H9 (cell line): ENCODE measurements around the gene PNKD. TPM values are rescaled to one million over a fixed set of nuclear protein-coding genes. Genes with fewer than 3 reads are reported as not detected.

Experiments
- DNase-seq: peaks from one replicate; pipeline ENCODE4 v3.0.0-alpha.2; 2017
- H2AFZ ChIP-seq: one replicate; pipeline ENCODE4 v1.6.1; 2013; ENCODE audit warnings: mild to moderate bottlenecking, low read length, control low read depth, moderate library complexity
- H2AK5ac ChIP-seq: 2 replicates; pipeline ENCODE4 v1.6.1; 2013; ENCODE audit warnings: low read length, control low read depth, mixed read lengths; ENCODE audit not compliant: insufficient read length
- H2BK120ac ChIP-seq: one replicate; pipeline ENCODE4 v1.6.1; 2013; ENCODE audit warnings: low read depth, mild to moderate bottlenecking, low read length, control low read depth, inconsistent platforms; ENCODE audit not compliant: poor library complexity, severe bottlenecking
- H2BK12ac ChIP-seq: 2 replicates; pipeline ENCODE4 v1.6.1; 2013; ENCODE audit warnings: low read length, control low read depth, mixed read lengths, low read depth; ENCODE audit not compliant: insufficient read length
- H2BK15ac ChIP-seq: 2 replicates; pipeline ENCODE4 v1.6.1; 2013; ENCODE audit warnings: low read depth, low read length, control low read depth
- H2BK20ac ChIP-seq: one replicate; pipeline ENCODE4 v1.6.1; 2013; ENCODE audit warnings: low read depth, mild to moderate bottlenecking, low read length, control low read depth, inconsistent platforms; ENCODE audit not compliant: poor library complexity, severe bottlenecking
- H2BK5ac ChIP-seq: 2 replicates; pipeline ENCODE4 v1.6.1; 2013; ENCODE audit warnings: low read length, control low read depth, mixed read lengths; ENCODE audit not compliant: insufficient read length
- H3K14ac ChIP-seq: 2 replicates; pipeline ENCODE4 v1.6.1; 2013; ENCODE audit warnings: low read length, control low read depth; ENCODE audit not compliant: insufficient read depth
- H3K18ac ChIP-seq: 2 replicates; pipeline ENCODE4 v1.6.1; 2013; ENCODE audit warnings: low read depth, mild to moderate bottlenecking, mixed read lengths, low read length, control low read depth; ENCODE audit not compliant: insufficient read length
- H3K23ac ChIP-seq: 2 replicates; pipeline ENCODE4 v1.6.1; 2013; ENCODE audit warnings: low read length, control low read depth, mixed read lengths, low read depth; ENCODE audit not compliant: insufficient read length
- H3K23me2 ChIP-seq: 2 replicates; pipeline ENCODE4 v1.6.1; 2013; ENCODE audit warnings: low read depth, mild to moderate bottlenecking, mixed read lengths, low read length, control low read depth; ENCODE audit not compliant: insufficient read length, poor library complexity, severe bottlenecking
- H3K27ac ChIP-seq: 2 replicates; pipeline ENCODE4 v1.5.1; 2013; ENCODE audit warnings: low read length, control low read depth, mixed read lengths, low read depth; ENCODE audit not compliant: insufficient read length
- H3K27me3 ChIP-seq: 2 replicates; pipeline ENCODE4 v1.6.1; 2013; ENCODE audit warnings: low read length, control low read depth, inconsistent platforms; ENCODE audit not compliant: insufficient read depth
- H3K4ac ChIP-seq: 2 replicates; pipeline ENCODE4 v1.6.1; 2013; ENCODE audit warnings: low read depth, mild to moderate bottlenecking, control low read depth, inconsistent platforms, low read length, moderate library complexity
- H3K4me1 ChIP-seq: 2 replicates; pipeline ENCODE4 v1.6.1; 2013; ENCODE audit warnings: low read length, control low read depth, inconsistent platforms; ENCODE audit not compliant: insufficient read depth
- H3K4me2 ChIP-seq: 2 replicates; pipeline ENCODE4 v1.6.1; 2013; ENCODE audit warnings: low read length, control low read depth, mixed read lengths; ENCODE audit not compliant: insufficient read length, insufficient read depth
- H3K56ac ChIP-seq: 2 replicates; pipeline ENCODE4 v1.6.1; 2013; ENCODE audit warnings: low read depth, mild to moderate bottlenecking, mixed read lengths, low read length, control low read depth; ENCODE audit not compliant: insufficient read length
- H3K79me1 ChIP-seq: 2 replicates; pipeline ENCODE4 v1.6.1; 2013; ENCODE audit warnings: low read depth, mild to moderate bottlenecking, moderate library complexity, low read length, control low read depth, inconsistent platforms; ENCODE audit not compliant: insufficient read depth, poor library complexity, severe bottlenecking
- H3K79me2 ChIP-seq: 2 replicates; pipeline ENCODE4 v1.6.1; 2013; ENCODE audit warnings: low read length, control low read depth, inconsistent platforms; ENCODE audit not compliant: insufficient read depth
- H3K9ac ChIP-seq: 2 replicates; pipeline ENCODE4 v1.6.1; 2013; ENCODE audit warnings: low read length, control low read depth, mixed read lengths; ENCODE audit not compliant: insufficient read length; ENCODE audit errors: extremely low read depth
- H3K9me3 ChIP-seq: one replicate; pipeline ENCODE4 v1.6.1; 2013; ENCODE audit warnings: low read depth, low read length, inconsistent platforms; ENCODE audit not compliant: control insufficient read depth
- H3T11ph ChIP-seq: one replicate; pipeline ENCODE4 v1.6.1; 2013; ENCODE audit warnings: mild to moderate bottlenecking, low read length, control low read depth, inconsistent platforms
- H4K20me1 ChIP-seq: one replicate; pipeline ENCODE4 v1.6.1; 2013; ENCODE audit not compliant: control insufficient read depth, insufficient read length, insufficient read depth
- H4K5ac ChIP-seq: 2 replicates; pipeline ENCODE4 v1.6.1; 2013; ENCODE audit warnings: low read depth, mild to moderate bottlenecking, mixed read lengths, low read length, control low read depth; ENCODE audit not compliant: insufficient read length
- H4K8ac ChIP-seq: replicated peaks from 2 replicates; pipeline ENCODE4 v1.6.1; 2013; ENCODE audit warnings: low read length, control low read depth, mixed read lengths, low read depth; ENCODE audit not compliant: insufficient read length
- H4K91ac ChIP-seq: 2 replicates; pipeline ENCODE4 v1.6.1; 2013; ENCODE audit warnings: low read depth, mild to moderate bottlenecking, moderate library complexity, mixed read lengths, low read length, control low read depth; ENCODE audit not compliant: insufficient read length
- H3K27ac Mint-ChIP-seq, 3 experiments: 2 replicates in 2 of 3; 3 replicates in 1 of 3; pipeline ENCODE4 v1.8.0; 2020 to 2021; ENCODE audit warnings: mixed read lengths in 3 of 3, mild to moderate bottlenecking in 1 of 3, moderate library complexity in 1 of 3
- H3K27me3 Mint-ChIP-seq: 2 replicates; pipeline ENCODE4 v1.8.0; 2021; ENCODE audit warnings: low read depth, mild to moderate bottlenecking, moderate library complexity, mixed read lengths
- H3K36me3 Mint-ChIP-seq, 3 experiments: 2 replicates in 2 of 3; 3 replicates in 1 of 3; pipeline ENCODE4 v1.8.0; 2020 to 2021; ENCODE audit warnings: low read depth in 3 of 3, mixed read lengths in 3 of 3; ENCODE audit not compliant: insufficient read depth in 1 of 3
- H3K4me1 Mint-ChIP-seq, 2 experiments: 2 replicates each; pipeline ENCODE4 v1.8.0; 2020; ENCODE audit warnings: mixed read lengths in 2 of 2
- H3K4me3 Mint-ChIP-seq, 2 experiments: 2 replicates in 1 of 2; 3 replicates in 1 of 2; pipeline ENCODE4 v1.8.0; 2020 to 2021; ENCODE audit warnings: mild to moderate bottlenecking in 2 of 2, mixed read lengths in 2 of 2, moderate library complexity in 1 of 2
- H3K9me3 Mint-ChIP-seq, 2 experiments: 2 replicates in 1 of 2; 3 replicates in 1 of 2; pipeline ENCODE4 v1.8.0; 2020; ENCODE audit warnings: mild to moderate bottlenecking in 2 of 2, mixed read lengths in 2 of 2, moderate library complexity in 1 of 2
- CTCF ChIP-seq: fragments of 200-600 bp; sonication (generic); conservative IDR thresholded peaks from 3 replicates; pipeline ENCODE4 v1.8.0; 2021; ENCODE audit warnings: antibody characterized with exemption, mild to moderate bottlenecking
- WGBS: extraction: QIAGEN DNeasy Blood & Tissue Kit; methylation state at CpG from one replicate; pipeline ENCODE4 v1.1.7; 2013; ENCODE audit warnings: missing lambda C conversion rate, low lambda C conversion rate, mixed read lengths; ENCODE audit not compliant: insufficient read length; ENCODE audit errors: extremely low coverage; 5-methylcytosine and 5-hydroxymethylcytosine counted together
- total RNA-seq: library from RNA; stranded (reverse); gene quantifications from 2 replicates; pipeline ENCODE4 v1.2.1, GENCODE V29; 2021

Gene PNKD
- total RNA-seq, 1 experiment from 2014 or later, result 31.6 TPM

GRCh38 chr2:218384975-218385374, 114.7 kb downstream of the PNKD start:
- no peak overlapping the region for H2BK5ac ChIP-seq
- H3K23ac ChIP-seq, result no peak overlapping the region
- Mint-ChIP-seq H3K4me1 (peaks cover 5 to 11% of the 10 kb centered on the region in 2 experiments; a peak in 3 of 4 replicates), H3K4me3 (no peak overlapping the region), H3K27me3 (peaks cover 52% of the 10 kb centered on the region), H3K9me3 (no peaks in the 10 kb centered on the region), H3K27ac (no peak overlapping the region; a peak in 1 of 7 replicates), H3K36me3 (no peaks in the 10 kb centered on the region)
- no peak overlapping the region for H4K5ac ChIP-seq
- no peak overlapping the region for H3K56ac ChIP-seq
- no peak overlapping the region for H3K18ac ChIP-seq
- no peak overlapping the region for H3K9ac ChIP-seq
- H3T11ph ChIP-seq, result no peak overlapping the region
- no peak for TF ChIP-seq CTCF
- H3K79me1 ChIP-seq, result no peaks in the 10 kb centered on the region
- H3K27ac ChIP-seq, result no peak overlapping the region
- no peak overlapping the region for H2BK120ac ChIP-seq
- WGBS, result no CpG with 5 or more reads among the region's 9 CpGs
- H2BK20ac ChIP-seq, result no peak overlapping the region
- H3K27me3 ChIP-seq, result peaks cover 2% of the 10 kb centered on the region; the same call in 1 of the 2 replicates
- no peak overlapping the region for H2BK15ac ChIP-seq
- H3K14ac ChIP-seq, result no peak overlapping the region
- no peaks in the 10 kb centered on the region for H3K9me3 ChIP-seq
- H2BK12ac ChIP-seq, result no peak overlapping the region
- H4K20me1 ChIP-seq, result no peaks in the 10 kb centered on the region
- no peak overlapping the region for H3K4ac ChIP-seq
- no peak overlapping the region for H4K91ac ChIP-seq
- DNase-seq, result no peak
- H2AFZ ChIP-seq, result no peak overlapping the region
- no peak overlapping the region for H4K8ac ChIP-seq
- H3K79me2 ChIP-seq, result no peaks in the 10 kb centered on the region
- H2AK5ac ChIP-seq, result no peak overlapping the region
- H3K4me1 ChIP-seq, result no peaks in the 10 kb centered on the region
- H3K23me2 ChIP-seq, result peaks cover 6% of the 10 kb centered on the region
- no peak overlapping the region for H3K4me2 ChIP-seq
